ENCODE results near the gene NTHL1. TPM values are rescaled to one million over a fixed set of nuclear protein-coding genes. Genes with fewer than 3 reads are reported as not detected.

The NTHL1 gene
- total and polyA plus RNA-seq, 2 of the 4 experiments (the other 2 are of a cell fraction), result 22.8 to 28.0 TPM

GRCh38 chr16:2038382-2039231 lies 9.0 kb downstream of the NTHL1 start:
- POLR2A ChIA-PET (ENCODE audit: unreplicated experiment), result interaction anchor here (0.5 kb wide), 1 partner anchor 43 kb away, joined by 7 read pairs; no protein-coding TSS in a partner anchor
- peaks cover 64% of the 10 kb centered on the region for H3K4me1 ChIP-seq (ENCODE audit: control insufficient read depth, insufficient read depth, low read length)

More at GRCh38 chr16:2038382-2039231, 9.0 kb downstream of the NTHL1 start:
- H2AFZ ChIP-seq (replicated peaks; ENCODE audit: low read length, poor library complexity), result peak overlapping the region; percentile 85
- CTCF ChIA-PET, result no interaction called here
- in situ Hi-C loops (cut with MboI; ENCODE audit: low sequenced_read_pairs), result no loop called here
- ATAC-seq (ENCODE audit: low read depth) (no peak), DNase-seq (no peak)
- peak overlapping the region; percentile 93 for H3K27ac ChIP-seq (ENCODE audit: insufficient read depth, low read length)
- peak overlapping the region; percentile 79 to 99 for H4K8ac ChIP-seq (ENCODE audit: low read depth in 2 of 2, low read length in 2 of 2)
- peak overlapping the region; percentile 98 for H2BK120ac ChIP-seq (ENCODE audit: low read depth, low read length)
- peaks cover 33% of the 10 kb centered on the region; the same call in 1 of the 2 replicates for H3K36me3 ChIP-seq (ENCODE audit: control insufficient read depth, insufficient read depth, low read length)
- BruUV-seq (replicated peaks), result no TSS peak
- 61% methylated on average over 8 of the region's 41 CpGs; no CpG with 5 or more reads in 1 of the 2 experiments for WGBS, 2 experiments (ENCODE audit: extremely low coverage in 2 of 2, insufficient read length in 1 of 2)
- intact Hi-C loops (cut with micrococcal nuclease), result loop anchor here (1.0 kb wide), 1 partner anchor 15 kb away; no protein-coding TSS in a partner anchor
- H3K79me1 ChIP-seq (ENCODE audit: low read depth in 1 of 2, low read length in 2 of 2), result peaks cover 17 to 55% of the 10 kb centered on the region in 2 experiments; a peak in 3 of 4 replicates
- no peak for TF ChIP-seq FOS (IDR thresholded peaks at IDR 0.05; ENCODE audit: low read depth, low read length)
- TF ChIP-seq RAD21 (IDR thresholded peaks at IDR 0.05; ENCODE audit: low read length), result no peak
- no peak for TF ChIP-seq MXI1 (IDR thresholded peaks at IDR 0.05; ENCODE audit: borderline replicate concordance, low read depth, low read length)
- no peak for TF ChIP-seq RFX5 (IDR thresholded peaks at IDR 0.05; ENCODE audit: low read depth, low read length)
- TF ChIP-seq MAFK (IDR thresholded peaks at IDR 0.05; ENCODE audit: low read depth, low read length), result no peak
- no peak for TF ChIP-seq SMC3 (IDR thresholded peaks at IDR 0.05; ENCODE audit: low read depth, low read length)
- TF ChIP-seq CHD1 (IDR thresholded peaks at IDR 0.05; ENCODE audit: low read depth, low read length), result no peak
- no peak for TF ChIP-seq RCOR1 (IDR thresholded peaks at IDR 0.05; ENCODE audit: insufficient replicate concordance, low read length)
- no peak for TF ChIP-seq ELK1 (IDR thresholded peaks at IDR 0.05; ENCODE audit: borderline replicate concordance, low read depth, low read length)
- no peak for TF ChIP-seq BHLHE40 (IDR thresholded peaks at IDR 0.05; ENCODE audit: low read depth, low read length)
- no peak for TF ChIP-seq NFE2L2 (IDR thresholded peaks at IDR 0.05; ENCODE audit: low read depth, low read length)
- TF ChIP-seq MAZ (IDR thresholded peaks at IDR 0.05; ENCODE audit: borderline replicate concordance, low read depth, low read length), result no peak
- TF ChIP-seq USF2 (IDR thresholded peaks at IDR 0.05; ENCODE audit: low read depth, low read length), result no peak
- peak overlapping the region; percentile 85 for H2BK15ac ChIP-seq (ENCODE audit: low read depth, low read length)
- H2BK5ac ChIP-seq (ENCODE audit: low read depth, low read length, poor library complexity, severe bottlenecking), result peak overlapping the region; percentile 96
- H3K4me3 ChIP-seq (ENCODE audit: insufficient read depth, low read depth, low read length), result no peak overlapping the region
- H3K27me3 ChIP-seq (ENCODE audit: control insufficient read depth, insufficient read depth, low read length), result no peaks in the 10 kb centered on the region
- H4K5ac ChIP-seq (ENCODE audit: low read depth, low read length), result peak overlapping the region; percentile 87
- dilution Hi-C loops (cut with HindIII; ENCODE audit: low sequenced_read_pairs, unreplicated experiment), result no loop called here
- H3K56ac ChIP-seq (ENCODE audit: extremely low read depth, insufficient read depth, low read length), result peak overlapping the region; percentile 54; the same call in 1 of the 2 replicates
- H3K9me1 ChIP-seq (ENCODE audit: insufficient read depth, low read length), result peaks cover 19% of the 10 kb centered on the region
- H3K14ac ChIP-seq (replicated peaks; ENCODE audit: low read depth, low read length), result peak overlapping the region; percentile 87
- no peaks in the 10 kb centered on the region for H4K20me1 ChIP-seq (ENCODE audit: insufficient read depth, low read length)
- peak overlapping the region; percentile 47 for H3K9ac ChIP-seq (ENCODE audit: low read depth, low read length)
- H3K4ac ChIP-seq (ENCODE audit: low read depth, low read length), result peak overlapping the region; percentile 96
- H2AK5ac ChIP-seq (ENCODE audit: low read depth, low read length), result peak overlapping the region; percentile 99
- H2AK9ac ChIP-seq (replicated peaks; ENCODE audit: low read depth, low read length, poor library complexity), result peak overlapping the region; percentile 99
- H4K91ac ChIP-seq (ENCODE audit: insufficient read depth, low read depth, low read length), result peak overlapping the region; percentile 100
- peak overlapping the region; percentile 83 for H3K23ac ChIP-seq (ENCODE audit: low read depth, low read length)
- H3K9me3 ChIP-seq (ENCODE audit: control insufficient read depth, insufficient read depth, low read length), result no peaks in the 10 kb centered on the region
- H2BK20ac ChIP-seq (ENCODE audit: low read depth, low read length), result peak overlapping the region; percentile 82
- H3K18ac ChIP-seq (ENCODE audit: low read depth, low read length), result peak overlapping the region; percentile 89
- H3K4me2 ChIP-seq (ENCODE audit: low read depth, low read length), result peak overlapping the region; percentile 9; the same call in 1 of the 2 replicates
